SU-DHL-6 (cell line): ENCODE results near the gene RCBTB2.

Experiments
- H2AFZ ChIP-seq: fragments of 200-600 bp; sonication (generic); 2 replicates; pipeline ENCODE4 v1.6.1; 2014; ENCODE audit warnings: low read depth, mild to moderate bottlenecking, moderate library complexity, mixed read lengths, antibody characterized with exemption, low read length; ENCODE audit not compliant: severe bottlenecking
- H3F3A ChIP-seq: fragments of 200-600 bp; shearing (Covaris generic); 2 replicates; pipeline ENCODE4 v1.6.0; 2016; ENCODE audit warnings: antibody characterized with exemption, mild to moderate bottlenecking; ENCODE audit not compliant: insufficient read depth
- H3K27ac ChIP-seq: fragments of 200-600 bp; sonication (generic); 2 replicates; pipeline ENCODE4 v1.5.1; 2016; ENCODE audit warnings: low read depth, mild to moderate bottlenecking, low read length, moderate library complexity, mixed read lengths
- H3K27me3 ChIP-seq: fragments of 200-600 bp; sonication (generic), shearing (Covaris generic); 2 replicates; pipeline ENCODE4 v1.6.0; 2014; ENCODE audit warnings: mild to moderate bottlenecking, low read length
- H3K36me3 ChIP-seq: fragments of 200-600 bp; sonication (generic); 2 replicates; pipeline ENCODE4 v1.6.1; 2014; ENCODE audit warnings: mild to moderate bottlenecking, low read length, mixed read lengths
- H3K4me2 ChIP-seq: fragments of 300-600, 200-600 bp; shearing (Covaris generic), sonication (generic); 2 replicates; pipeline ENCODE4 v1.6.0; 2014; ENCODE audit warnings: low read length, low read depth, mild to moderate bottlenecking; ENCODE audit not compliant: poor library complexity, severe bottlenecking
- H3K4me3 ChIP-seq: fragments of 200-600 bp; sonication (generic); 2 replicates; pipeline ENCODE4 v1.5.1; 2014; ENCODE audit warnings: antibody characterized with exemption, low read length, mild to moderate bottlenecking, mixed read lengths; ENCODE audit not compliant: insufficient read depth, poor library complexity, severe bottlenecking
- H3K79me2 ChIP-seq: fragments of 200-600 bp; sonication (generic); 2 replicates; pipeline ENCODE4 v1.6.1; 2014; ENCODE audit warnings: mild to moderate bottlenecking, low read length, moderate library complexity; ENCODE audit not compliant: insufficient read depth
- H3K9ac ChIP-seq: fragments of 200-600 bp; sonication (generic); 2 replicates; pipeline ENCODE4 v1.7.0; 2014; ENCODE audit warnings: mild to moderate bottlenecking, low read length
- H3K9me2 ChIP-seq: fragments of 200-600 bp; sonication (generic); replicated peaks from 2 replicates; pipeline ENCODE4 v1.6.1; 2014; ENCODE audit warnings: low read length; ENCODE audit not compliant: insufficient read depth
- H3K9me3 ChIP-seq: fragments of 200-600 bp; sonication (generic); 2 replicates; pipeline ENCODE4 v1.6.1; 2014; ENCODE audit warnings: low read length, mixed read lengths; ENCODE audit not compliant: insufficient read depth
- H4K20me1 ChIP-seq: fragments of 200-600 bp; sonication (generic); 2 replicates; pipeline ENCODE4 v1.6.1; 2014; ENCODE audit warnings: low read depth, mild to moderate bottlenecking, antibody characterized with exemption, low read length, moderate library complexity, mixed read lengths
- CTCF ChIP-seq: fragments of 200-600 bp; sonication (generic); IDR thresholded peaks from one replicate; pipeline ENCODE4 v1.5.1; 2017; ENCODE audit warnings: antibody characterized with exemption, mild to moderate bottlenecking, low read length, moderate library complexity; ENCODE audit not compliant: insufficient read depth, poor library complexity, severe bottlenecking
- EZH2phosphoT487 ChIP-seq: fragments of 200-600 bp; sonication (generic), shearing (Covaris generic); conservative IDR thresholded peaks from 2 replicates; pipeline ENCODE4 v1.6.1; 2018; ENCODE audit warnings: mild to moderate bottlenecking, antibody characterized with exemption, low read length, moderate library complexity, mixed read lengths

The RCBTB2 gene

GRCh38 chr13:48489666-48490065, 43.2 kb downstream of the RCBTB2 start:
- Histone ChIP-seq H3K27ac (peak overlapping the region; percentile 96), H3K9me2 (no peaks in the 10 kb centered on the region), H3F3A (peaks cover 68% of the 10 kb centered on the region), H3K27me3 (no peaks in the 10 kb centered on the region), H3K4me3 (peak overlapping the region; percentile 12), H3K9ac (peak overlapping the region; percentile 30; the same call in 1 of the 2 replicates), H3K9me3 (no peaks in the 10 kb centered on the region), H3K79me2 (no peaks in the 10 kb centered on the region; the same call in 1 of the 2 replicates), H2AFZ (no peak overlapping the region), H4K20me1 (no peaks in the 10 kb centered on the region), H3K36me3 (peaks cover 16% of the 10 kb centered on the region), H3K4me2 (peak overlapping the region; percentile 93)
- TF ChIP-seq CTCF: no peak
- no peak for TF ChIP-seq EZH2phosphoT487

- Histone ChIP-seq H3K4me3 (no peak overlapping the region), H3K4me2 (peak overlapping the region; percentile 93), H3K9me2 (no peaks in the 10 kb centered on the region), H3K36me3 (peaks cover 18% of the 10 kb centered on the region), H3K27ac (peak overlapping the region; percentile 96), H3K9me3 (no peaks in the 10 kb centered on the region), H3K9ac (peak overlapping the region; percentile 30; the same call in 1 of the 2 replicates), H4K20me1 (no peaks in the 10 kb centered on the region), H2AFZ (no peak overlapping the region), H3K79me2 (no peaks in the 10 kb centered on the region; the same call in 1 of the 2 replicates), H3F3A (peaks cover 66% of the 10 kb centered on the region), H3K27me3 (no peaks in the 10 kb centered on the region)
- TF ChIP-seq CTCF (no peak), EZH2phosphoT487 (no peak)
Measured at GRCh38 chr13:48488995-48489394, 43.9 kb downstream of the RCBTB2 start.

GRCh38 chr13:48487968-48488367, 44.9 kb downstream of the RCBTB2 start:
- H3K79me2 ChIP-seq: no peaks in the 10 kb centered on the region; the same call in 1 of the 2 replicates
- H3K9me3 ChIP-seq: no peaks in the 10 kb centered on the region
- no peak overlapping the region for H3K9ac ChIP-seq
- H4K20me1 ChIP-seq: no peaks in the 10 kb centered on the region
- H3K27me3 ChIP-seq: no peaks in the 10 kb centered on the region
- no peaks in the 10 kb centered on the region for H3K9me2 ChIP-seq
- no peak overlapping the region for H3K27ac ChIP-seq
- TF ChIP-seq EZH2phosphoT487 (no peak), CTCF (no peak)
- H3K4me2 ChIP-seq: no peak overlapping the region
- H3K36me3 ChIP-seq: peaks cover 18% of the 10 kb centered on the region
- no peak overlapping the region for H3K4me3 ChIP-seq
- H3F3A ChIP-seq: peaks cover 57% of the 10 kb centered on the region
- no peak overlapping the region for H2AFZ ChIP-seq
